TTC549 (cell line): Measurements from ENCODE around the gene ARL6IP4.

Experiments
- FAIRE-seq: peaks from 2 replicates; lab custom pipeline; 2012; peaks lifted over from hg19 to GRCh38; lab: Jason Lieb, UNC

Gene ARL6IP4

GRCh38 chr12:122958198-122958888 lies 22.1 kb upstream of the ARL6IP4 start:
- no peak for FAIRE-seq

GRCh38 chr12:122959566-122960192 lies 20.8 kb upstream of the ARL6IP4 start:
- no peak for FAIRE-seq

- no peak for FAIRE-seq
Observed at GRCh38 chr12:122960193-122960569, 20.3 kb upstream of the ARL6IP4 start.

GRCh38 chr12:122961531-122962329 lies 18.8 kb upstream of the ARL6IP4 start:
- no peak for FAIRE-seq

- no peak for FAIRE-seq
Observed at GRCh38 chr12:122963941-122964265, 16.6 kb upstream of the ARL6IP4 start.

GRCh38 chr12:122964439-122965257 lies 15.8 kb upstream of the ARL6IP4 start:
- FAIRE-seq: no peak

- FAIRE-seq: no peak
Observed at GRCh38 chr12:122965321-122965751, 15.1 kb upstream of the ARL6IP4 start.

- FAIRE-seq: no peak
Observed at GRCh38 chr12:122965851-122966742, 14.4 kb upstream of the ARL6IP4 start, which contains the start of gene ABCB9. Gene ABCB9 (minus strand): TSS chr12:122966463. CDS start chr12:122960235, 6,228 bp downstream.

- FAIRE-seq: no peak
Observed at GRCh38 chr12:122966743-122967550, 13.5 kb upstream of the ARL6IP4 start.

- FAIRE-seq: no peak
Observed at GRCh38 chr12:122968104-122968503, 12.4 kb upstream of the ARL6IP4 start.

- no peak for FAIRE-seq
Observed at GRCh38 chr12:122969676-122970075, 10.8 kb upstream of the ARL6IP4 start.

- peak; percentile 65 for FAIRE-seq
Observed at GRCh38 chr12:122974274-122974891, 6.1 kb upstream of the ARL6IP4 start.

- no peak for FAIRE-seq
Observed at GRCh38 chr12:122974892-122975789, 5.3 kb upstream of the ARL6IP4 start, which contains the start of gene OGFOD2. Gene OGFOD2 (plus strand): TSS chr12:122975244. CDS start chr12:122975252, 8 bp downstream.

GRCh38 chr12:122975790-122976647 lies 4.5 kb upstream of the ARL6IP4 start:
- no peak for FAIRE-seq

- no peak for FAIRE-seq
Observed at GRCh38 chr12:122976648-122976975, 3.9 kb upstream of the ARL6IP4 start.

- FAIRE-seq: no peak
Observed at GRCh38 chr12:122977153-122977552, 3.3 kb upstream of the ARL6IP4 start.

GRCh38 chr12:122977655-122978392 lies 2.7 kb upstream of the ARL6IP4 start:
- FAIRE-seq: no peak
